Measurements from ENCODE around the gene BARX1.

- TF ChIP-seq CTCF (IDR thresholded peaks at IDR 0.05) (no peak), EP300 (IDR thresholded peaks at IDR 0.05) (no peak)
Measured at GRCh38 chr9:93952119-93952783, 2.9 kb downstream of the BARX1 start.

Data from ovary (tissue), 3 donors.